Stimulated activated CD8-positive, alpha-beta memory T cell treated with anti-CD3 and anti-CD28 coated beads, Interleukin-4, amount 100 ng/mL, for 4 hours (primary cell): ENCODE data around the gene MSANTD7.

Source experiments
- DNase-seq, 2 donors: peaks; one replicate each; pipeline ENCODE4 v3.0.0-alpha.2; 2020; ENCODE audit warnings: low read depth in 2 of 2, low spot score in 1 of 2

The MSANTD7 gene

DNA sequence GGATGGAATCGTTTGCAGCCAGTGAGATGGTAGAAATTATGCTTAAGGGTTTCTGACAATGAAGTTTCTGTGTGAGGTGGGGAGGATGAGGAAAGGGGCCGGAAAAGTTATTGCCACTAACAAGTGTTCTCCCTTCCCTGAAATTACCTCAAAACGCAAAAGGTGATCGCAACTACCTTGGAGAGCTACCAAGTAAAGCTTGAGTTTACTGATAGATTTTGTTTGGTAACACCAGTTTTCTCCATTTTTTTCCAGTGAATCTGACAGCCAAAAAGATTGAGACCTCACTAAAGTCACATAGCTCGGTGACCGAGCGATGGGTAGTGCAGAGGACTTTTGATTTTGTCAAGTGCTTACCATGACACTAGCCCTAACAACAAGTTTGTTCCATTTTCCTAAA lies 42.1 kb downstream of the MSANTD7 start:
- no peak for DNase-seq

DNA sequence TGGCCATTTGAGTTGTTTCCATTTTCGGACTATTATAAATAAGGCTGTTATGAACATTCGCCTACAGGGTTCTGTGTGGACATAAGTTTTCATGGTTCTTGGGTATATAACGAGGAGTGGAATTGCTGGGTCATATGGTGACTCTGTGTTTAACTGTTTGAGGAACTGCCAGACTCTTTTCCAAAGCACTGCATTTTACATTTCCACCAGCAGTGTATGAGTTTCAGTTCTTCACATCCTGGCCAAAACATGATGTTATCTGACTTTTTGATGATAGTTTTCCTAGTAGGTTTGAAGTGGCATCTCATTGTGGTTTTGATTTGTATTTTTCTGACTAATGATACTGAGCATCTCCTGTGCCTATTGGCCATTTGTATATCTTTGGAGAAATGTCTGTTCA lies 46.0 kb downstream of the MSANTD7 start:
- DNase-seq = no peak
